ENCODE data around the gene SRRM4. TPM values are rescaled to one million over a fixed set of nuclear protein-coding genes. Genes with fewer than 3 reads are reported as not detected.
"Not testable (repeated sequence)": the region's sequence is repeated elsewhere in the genome, so short reads cannot be mapped to it uniquely, and the experiment has no call there.

SRRM4 gene
- total RNA-seq, 1 experiment from 2014 or later: 0.02 TPM

GRCh38 chr12:119006746-119007145 lies 25.4 kb downstream of the SRRM4 start:
- H3K27ac ChIP-seq (ENCODE audit: low read depth, low read length): no peak overlapping the region
- no peak for TF ChIP-seq SP1 (IDR thresholded peaks at IDR 0.05; ENCODE audit: low read depth)
- no TSS peak for BruUV-seq (replicated peaks)
- no peaks in the 10 kb centered on the region for H3K4me1 ChIP-seq (ENCODE audit: control insufficient read depth in 1 of 2, insufficient read depth in 2 of 2, low read length in 2 of 2)
- H3K9me3 ChIP-seq (ENCODE audit: control insufficient read depth in 1 of 2, insufficient read depth in 1 of 2, low read depth in 1 of 2, low read length in 2 of 2): no peaks in the 10 kb centered on the region
- H2AFZ ChIP-seq (ENCODE audit: low read depth, low read length, poor library complexity, severe bottlenecking): no peak overlapping the region
- H3K4me2 ChIP-seq (ENCODE audit: low read length): no peak overlapping the region
- intact Hi-C loops (cut with micrococcal nuclease): no loop called here
- ChIA-PET POLR2A (no interaction called here), RAD21 (ENCODE audit: low non-redundant PET in 1 of 2, low total read pairs in 2 of 2, uncharacterized antibody in 2 of 2, unreplicated experiment in 2 of 2) (no interaction called here), CTCF (no interaction called here)
- no peaks in the 10 kb centered on the region for H3K9me2 ChIP-seq (ENCODE audit: insufficient read depth)
- H3K4me3 ChIP-seq (replicated peaks in 1 of 2; ENCODE audit: low read depth in 1 of 2, low read length in 2 of 2): no peak overlapping the region
- H3K79me2 ChIP-seq (ENCODE audit: insufficient read depth, low read length): no peaks in the 10 kb centered on the region
- no peaks in the 10 kb centered on the region for H3K36me3 ChIP-seq (ENCODE audit: control insufficient read depth in 1 of 2, insufficient read depth in 2 of 2, low read length in 2 of 2)
- ATAC-seq (no peak), DNase-seq (ENCODE audit: low read depth, low spot score) (no peak)
- no peak overlapping the region for H3K9ac ChIP-seq (ENCODE audit: low read length)
- no peaks in the 10 kb centered on the region for H3K27me3 ChIP-seq (ENCODE audit: insufficient read depth, low read length)
- H4K20me1 ChIP-seq (ENCODE audit: insufficient read depth): no peaks in the 10 kb centered on the region

GRCh38 chr12:119008273-119008672 lies 26.9 kb downstream of the SRRM4 start:
- H2AFZ ChIP-seq (ENCODE audit: low read depth, low read length, poor library complexity, severe bottlenecking); H3K9me2 ChIP-seq (ENCODE audit: insufficient read depth); H3K4me3 ChIP-seq (replicated peaks in 1 of 2; ENCODE audit: low read depth in 1 of 2, low read length in 2 of 2); H4K20me1 ChIP-seq (ENCODE audit: insufficient read depth); H3K36me3 ChIP-seq (ENCODE audit: control insufficient read depth in 1 of 2, insufficient read depth in 2 of 2, low read length in 2 of 2); BruUV-seq (replicated peaks); H3K27ac ChIP-seq (ENCODE audit: low read depth, low read length); RAD21 ChIA-PET (ENCODE audit: low non-redundant PET in 1 of 2, low total read pairs in 2 of 2, uncharacterized antibody in 2 of 2, unreplicated experiment in 2 of 2); H3K9me3 ChIP-seq (ENCODE audit: control insufficient read depth in 1 of 2, insufficient read depth in 1 of 2, low read depth in 1 of 2, low read length in 2 of 2); H3K4me2 ChIP-seq (ENCODE audit: low read length); H3K4me1 ChIP-seq (ENCODE audit: control insufficient read depth in 1 of 2, insufficient read depth in 2 of 2, low read length in 2 of 2); H3K79me2 ChIP-seq (ENCODE audit: insufficient read depth, low read length); DNase-seq (ENCODE audit: low read depth, low spot score); intact Hi-C loops (cut with micrococcal nuclease); ATAC-seq; POLR2A ChIA-PET; H3K27me3 ChIP-seq (ENCODE audit: insufficient read depth, low read length); H3K9ac ChIP-seq (ENCODE audit: low read length); CTCF ChIA-PET: not testable (repeated sequence)

GRCh38 chr12:119008691-119009221 lies 27.4 kb downstream of the SRRM4 start:
- no peaks in the 10 kb centered on the region for H3K9me3 ChIP-seq (ENCODE audit: control insufficient read depth in 1 of 2, insufficient read depth in 1 of 2, low read depth in 1 of 2, low read length in 2 of 2)
- ChIA-PET CTCF (no interaction called here), RAD21 (ENCODE audit: low non-redundant PET in 1 of 2, low total read pairs in 2 of 2, uncharacterized antibody in 2 of 2, unreplicated experiment in 2 of 2) (no interaction called here), POLR2A (no interaction called here)
- H3K4me3 ChIP-seq (replicated peaks in 1 of 2; ENCODE audit: low read depth in 1 of 2, low read length in 2 of 2): no peak overlapping the region
- H3K4me2 ChIP-seq (ENCODE audit: low read length): no peak overlapping the region
- no peaks in the 10 kb centered on the region for H3K9me2 ChIP-seq (ENCODE audit: insufficient read depth)
- DNase-seq (ENCODE audit: low read depth, low spot score): no peak
- no peaks in the 10 kb centered on the region for H4K20me1 ChIP-seq (ENCODE audit: insufficient read depth)
- no peak overlapping the region for H3K9ac ChIP-seq (ENCODE audit: low read length)
- H3K79me2 ChIP-seq (ENCODE audit: insufficient read depth, low read length): no peaks in the 10 kb centered on the region
- H3K27me3 ChIP-seq (ENCODE audit: insufficient read depth, low read length): no peaks in the 10 kb centered on the region
- no peaks in the 10 kb centered on the region for H3K36me3 ChIP-seq (ENCODE audit: control insufficient read depth in 1 of 2, insufficient read depth in 2 of 2, low read length in 2 of 2)
- H2AFZ ChIP-seq (ENCODE audit: low read depth, low read length, poor library complexity, severe bottlenecking): no peak overlapping the region
- intact Hi-C loops (cut with micrococcal nuclease): no loop called here
- no TSS peak for BruUV-seq (replicated peaks)
- no peaks in the 10 kb centered on the region for H3K4me1 ChIP-seq (ENCODE audit: control insufficient read depth in 1 of 2, insufficient read depth in 2 of 2, low read length in 2 of 2)
- H3K27ac ChIP-seq (ENCODE audit: low read depth, low read length): no peak overlapping the region
- ATAC-seq: no peak
- TF ChIP-seq EGR1 (IDR thresholded peaks at IDR 0.05; ENCODE audit: low read depth) (no peak), ZBTB33 (IDR thresholded peaks at IDR 0.05; ENCODE audit: extremely low read depth, insufficient replicate concordance, low read length) (no peak), ZNF274 (IDR thresholded peaks at IDR 0.05; ENCODE audit: low read depth, low read length) (no peak), ZFX (IDR thresholded peaks at IDR 0.05) (no peak)
- TF ChIP-seq, protein P1, sequence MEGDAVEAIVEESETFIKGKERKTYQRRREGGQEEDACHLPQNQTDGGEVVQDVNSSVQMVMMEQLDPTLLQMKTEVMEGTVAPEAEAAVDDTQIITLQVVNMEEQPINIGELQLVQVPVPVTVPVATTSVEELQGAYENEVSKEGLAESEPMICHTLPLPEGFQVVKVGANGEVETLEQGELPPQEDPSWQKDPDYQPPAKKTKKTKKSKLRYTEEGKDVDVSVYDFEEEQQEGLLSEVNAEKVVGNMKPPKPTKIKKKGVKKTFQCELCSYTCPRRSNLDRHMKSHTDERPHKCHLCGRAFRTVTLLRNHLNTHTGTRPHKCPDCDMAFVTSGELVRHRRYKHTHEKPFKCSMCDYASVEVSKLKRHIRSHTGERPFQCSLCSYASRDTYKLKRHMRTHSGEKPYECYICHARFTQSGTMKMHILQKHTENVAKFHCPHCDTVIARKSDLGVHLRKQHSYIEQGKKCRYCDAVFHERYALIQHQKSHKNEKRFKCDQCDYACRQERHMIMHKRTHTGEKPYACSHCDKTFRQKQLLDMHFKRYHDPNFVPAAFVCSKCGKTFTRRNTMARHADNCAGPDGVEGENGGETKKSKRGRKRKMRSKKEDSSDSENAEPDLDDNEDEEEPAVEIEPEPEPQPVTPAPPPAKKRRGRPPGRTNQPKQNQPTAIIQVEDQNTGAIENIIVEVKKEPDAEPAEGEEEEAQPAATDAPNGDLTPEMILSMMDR (IDR thresholded peaks at IDR 0.05 in 2 of 3, conservative IDR thresholded peaks at IDR 0.05 in 1 of 3; ENCODE audit: borderline replicate concordance in 1 of 3, insufficient read depth in 1 of 3, low read depth in 2 of 3, low read length in 2 of 3): no peak

Data from HCT116 (cell line).